B cell (primary cell): Measurements from ENCODE around the gene MTMR4.

Experiments used
- CTCF ChIP-seq: fragments of 200-600 bp; IDR thresholded peaks from one replicate; pipeline ENCODE4 v1.8.0; 2022; ENCODE audit warnings: antibody characterized with exemption, mild to moderate bottlenecking
- EZH2 ChIP-seq: IDR thresholded peaks from 2 replicates; pipeline ENCODE4 v1.6.1; 2012; ENCODE audit warnings: borderline replicate concordance, low read depth, mild to moderate bottlenecking, moderate library complexity, low read length; ENCODE audit not compliant: insufficient read depth, poor library complexity, severe bottlenecking

GRCh38 chr17:58537266-58537665 lies 22.8 kb upstream of the MTMR4 start:
- TF ChIP-seq CTCF = no peak
- no peak for TF ChIP-seq EZH2
